ENCODE results near the gene GET3.

- TF ChIP-seq CTCF (IDR thresholded peaks at IDR 0.05; ENCODE audit: low read depth, low read length, poor library complexity, severe bottlenecking) (no peak), EZH2phosphoT487 (IDR thresholded peaks at IDR 0.05; ENCODE audit: borderline replicate concordance, low read length) (no peak)
Observed at GRCh38 chr19:12711187-12711586, 26.1 kb upstream of the GET3 start.

Data from DOHH2 (cell line).